HepG2 (cell line): Measurements from ENCODE around the gene WHAMM. TPM values are rescaled to one million over a fixed set of nuclear protein-coding genes. Genes with fewer than 3 reads are reported as not detected.

Experiments
- BATF2 ChIP-seq: sonication (generic); formaldehyde crosslinking; IDR thresholded peaks from 2 replicates; pipeline ENCODE4 v1.8.0; 2022; ENCODE audit warnings: mild to moderate bottlenecking, missing genetic modification reagents, moderate library complexity
- DMAP1 ChIP-seq: IDR thresholded peaks from 2 replicates; pipeline ENCODE4 v1.6.1; 2016
- ETS1 ChIP-seq: sonication (generic); formaldehyde crosslinking; IDR thresholded peaks from 2 replicates; pipeline ENCODE4 v1.4.0; 2020; ENCODE audit warnings: missing genetic modification reagents
- KAT8 ChIP-seq: IDR thresholded peaks from 2 replicates; pipeline ENCODE4 v1.6.1; 2016; ENCODE audit warnings: missing genetic modification reagents, missing compliant biosample characterization
- PBX3 ChIP-seq: sonication (generic); formaldehyde crosslinking; IDR thresholded peaks from 2 replicates; pipeline ENCODE4 v1.8.1; 2023; ENCODE audit warnings: missing genetic modification reagents, inconsistent platforms, borderline replicate concordance
- ZBTB44 ChIP-seq: sonication (generic); formaldehyde crosslinking; IDR thresholded peaks from 2 replicates; pipeline ENCODE4 v1.4.0; 2020; ENCODE audit warnings: missing genetic modification reagents
- ZHX1 ChIP-seq: sonication (generic); formaldehyde crosslinking; IDR thresholded peaks from 2 replicates; pipeline ENCODE4 v1.8.1; 2022; ENCODE audit warnings: low read depth, mild to moderate bottlenecking, missing genetic modification reagents
- ZNF383 ChIP-seq: sonication (generic); formaldehyde crosslinking; IDR thresholded peaks from 2 replicates; pipeline ENCODE4 v1.4.0; 2020; ENCODE audit warnings: missing genetic modification reagents, mild to moderate bottlenecking, borderline replicate concordance
- ZNF576 ChIP-seq: sonication (generic); formaldehyde crosslinking; IDR thresholded peaks from 2 replicates; pipeline ENCODE4 v1.4.0; 2020; ENCODE audit warnings: mild to moderate bottlenecking, missing genetic modification reagents
- ZNF609 ChIP-seq: sonication (generic); formaldehyde crosslinking; IDR thresholded peaks from 2 replicates; pipeline ENCODE4 v1.4.0; 2020; ENCODE audit warnings: mild to moderate bottlenecking, missing genetic modification reagents, borderline replicate concordance
- polyA plus RNA-seq, 8 experiments: library from polyadenylated mRNA; depleted of rRNA in 3 of 8; stranded (reverse) in 7 of 8; unstranded in 1 of 8; fragments of >200 nt; fragmentation: Illumina TruSeq in 4 of 8; extraction: Trizol in 4 of 8; gene quantifications; 2 replicates each; pipeline versions ENCODE4 v1.2.1 to v1.2.3, GENCODE V29; 2011 to 2016; ENCODE audit warnings: low read depth in 4 of 8, missing spikeins in 1 of 8, mixed read lengths in 1 of 8; ENCODE audit not compliant: insufficient read depth in 1 of 8
- total RNA-seq, 5 experiments: library from RNA; depleted of rRNA; stranded (reverse); fragments of >200 nt; fragmentation: Illumina TruSeq; extraction: Trizol; gene quantifications; 2 replicates each; pipeline ENCODE4 v1.2.3, GENCODE V29; 2016; ENCODE audit warnings: low read depth in 1 of 5

Gene WHAMM
- total and polyA plus RNA-seq, 2 of the 13 experiments (the other 11 are each of a cell fraction or from before 2014, with no cell fraction given): 2.9 to 3.0 TPM

- TF ChIP-seq ZNF609 (0 out of 2 replicates have a peak, but pooled peaks have one; percentile 46), ZHX1 (CRISPR knock-in tag) (0 out of 2 replicates have a peak, but pooled peaks have one; percentile 65), ZBTB44 (0 out of 2 replicates have a peak, but pooled peaks have one; percentile 51), KAT8 (CRISPR knock-in tag) (peak; percentile 63; the same call in 1 of the 2 replicates), ZNF383 (no peak), PBX3 (no peak), BATF2 (CRISPR knock-in tag) (no peak), DMAP1 (CRISPR knock-in tag) (peak; percentile 58), ETS1 (CRISPR knock-in tag) (no peak), ZNF576 (CRISPR knock-in tag) (no peak)
These were observed at the start of gene WHAMM (continued) for GRCh38 chr15:82809308-82810060.
